ENCODE measurements around the gene HINT3. TPM values are rescaled to one million over a fixed set of nuclear protein-coding genes. Genes with fewer than 3 reads are reported as not detected.

HINT3 gene
- total and polyA plus RNA-seq, 2 of the 13 experiments (the other 11 are each of a cell fraction or from before 2014, with no cell fraction given) = 3.1 to 22.8 TPM

DNA sequence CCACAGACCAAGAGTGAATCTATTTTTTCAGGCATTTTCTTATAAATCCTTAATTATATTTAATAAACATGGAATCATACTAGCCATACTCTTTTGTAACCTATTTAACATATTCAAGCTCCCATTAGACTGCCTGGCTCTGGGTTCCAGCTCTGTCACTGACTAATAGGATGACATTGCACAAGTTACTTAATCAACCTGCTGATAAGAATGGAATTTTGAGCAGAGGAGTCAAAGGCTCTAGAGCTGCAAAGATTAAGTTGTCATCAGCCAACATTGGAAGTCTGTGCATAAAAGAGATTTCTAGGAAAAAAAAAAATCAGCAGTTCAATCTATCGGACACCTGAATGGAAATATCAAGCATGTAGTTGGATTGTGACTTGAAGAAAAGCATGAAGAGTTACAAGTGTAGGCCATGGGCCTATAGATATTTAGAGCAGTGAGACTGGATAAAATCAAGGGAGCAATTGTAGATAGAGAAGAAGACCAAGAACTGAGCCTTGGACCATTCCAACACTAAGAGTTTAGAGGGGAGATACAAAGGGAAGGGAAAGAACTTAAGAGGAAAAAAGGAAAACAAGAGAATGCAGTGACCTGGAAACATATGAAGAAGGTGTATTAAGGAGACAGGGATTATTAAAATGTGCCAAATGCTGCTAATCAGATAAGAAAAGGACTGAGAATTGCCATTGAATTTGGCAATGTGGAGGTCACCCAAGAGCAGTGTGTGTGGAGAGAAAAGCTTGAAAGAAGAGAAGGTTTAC lies 11.0 kb upstream of the HINT3 start:
- intact Hi-C loops (cut with micrococcal nuclease; ENCODE audit: unreplicated experiment) (no loop called here), in situ Hi-C loops (cut with HindIII; ENCODE audit: extremely low pct_ligation_motif_present, low pct_unique_long_range_greater_than_20kb) (no loop called here)
- no TSS peak for BruUV-seq (replicated peaks)
- TF ChIP-seq CEBPB (IDR thresholded peaks at IDR 0.05; ENCODE audit: borderline replicate concordance, low read depth, low read length) (peak; percentile 81), NCOA1 (CRISPR knock-in tag; IDR thresholded peaks at IDR 0.05) (no peak), HDAC2 (CRISPR knock-in tag; IDR thresholded peaks at IDR 0.05) (0 out of 2 replicates have a peak, but pooled peaks have one; percentile 36), HNRNPK (IDR thresholded peaks at IDR 0.05; ENCODE audit: low read depth, low read length, poor library complexity, severe bottlenecking) (no peak), ZNF644 (CRISPR knock-in tag; IDR thresholded peaks at IDR 0.05; ENCODE audit: low read depth) (0 out of 2 replicates have a peak, but pooled peaks have one; percentile 23), HNF4A (CRISPR knock-in tag; IDR thresholded peaks at IDR 0.05) (peak; percentile 59; the same call in 1 of the 2 replicates), GATAD2A (CRISPR knock-in tag; IDR thresholded peaks at IDR 0.05) (peak; percentile 73), NRL (CRISPR knock-in tag; IDR thresholded peaks at IDR 0.05; ENCODE audit: borderline replicate concordance) (no peak), ZBTB20 (CRISPR knock-in tag; IDR thresholded peaks at IDR 0.05; ENCODE audit: borderline replicate concordance, low read depth) (0 out of 2 replicates have a peak, but pooled peaks have one; percentile 29), CEBPG (CRISPR knock-in tag; IDR thresholded peaks at IDR 0.05) (peak; percentile 92), ZNF331 (CRISPR knock-in tag; IDR thresholded peaks at IDR 0.05) (peak; percentile 51; the same call in 1 of the 2 replicates), POGZ (CRISPR knock-in tag; IDR thresholded peaks at IDR 0.05) (peak; percentile 42; the same call in 1 of the 2 replicates), TCF7 (IDR thresholded peaks at IDR 0.05; ENCODE audit: low read depth) (peak; percentile 43), ZNF567 (CRISPR knock-in tag; IDR thresholded peaks at IDR 0.05; ENCODE audit: borderline replicate concordance) (no peak)
- TF ChIP-seq, protein P1, sequence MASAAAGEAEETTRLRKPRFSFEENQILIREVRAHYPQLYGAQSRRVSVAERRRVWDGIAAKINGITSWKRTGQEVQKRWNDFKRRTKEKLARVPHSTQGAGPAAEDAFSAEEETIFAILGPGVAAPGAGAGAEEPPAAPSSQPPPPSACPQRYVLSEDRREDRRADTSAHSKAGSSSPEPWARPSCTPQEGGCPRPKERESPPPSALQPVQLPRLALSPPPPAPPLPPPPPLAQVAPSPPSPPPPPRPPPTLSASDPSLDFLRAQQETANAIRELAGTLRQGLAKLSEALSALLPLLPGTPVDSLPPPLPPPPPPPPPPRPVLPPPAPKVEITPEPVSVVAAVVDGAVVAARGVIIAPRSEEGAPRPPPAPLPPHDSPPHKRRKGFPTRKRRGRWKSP (CRISPR knock-in tag; IDR thresholded peaks at IDR 0.05) = no peak
- TF ChIP-seq, protein P2, sequence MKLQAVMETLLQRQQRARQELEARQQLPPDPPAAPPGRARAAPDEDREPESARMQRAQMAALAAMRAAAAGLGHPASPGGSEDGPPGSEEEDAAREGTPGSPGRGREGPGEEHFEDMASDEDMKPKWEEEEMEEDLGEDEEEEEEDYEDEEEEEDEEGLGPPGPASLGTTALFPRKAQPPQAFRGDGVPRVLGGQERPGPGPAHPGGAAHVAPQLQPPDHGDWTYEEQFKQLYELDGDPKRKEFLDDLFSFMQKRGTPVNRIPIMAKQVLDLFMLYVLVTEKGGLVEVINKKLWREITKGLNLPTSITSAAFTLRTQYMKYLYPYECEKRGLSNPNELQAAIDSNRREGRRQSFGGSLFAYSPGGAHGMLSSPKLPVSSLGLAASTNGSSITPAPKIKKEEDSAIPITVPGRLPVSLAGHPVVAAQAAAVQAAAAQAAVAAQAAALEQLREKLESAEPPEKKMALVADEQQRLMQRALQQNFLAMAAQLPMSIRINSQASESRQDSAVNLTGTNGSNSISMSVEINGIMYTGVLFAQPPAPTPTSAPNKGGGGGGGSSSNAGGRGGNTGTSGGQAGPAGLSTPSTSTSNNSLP (IDR thresholded peaks at IDR 0.05; ENCODE audit: low read depth, low read length) = peak; percentile 86
- TF ChIP-seq, protein P3, sequence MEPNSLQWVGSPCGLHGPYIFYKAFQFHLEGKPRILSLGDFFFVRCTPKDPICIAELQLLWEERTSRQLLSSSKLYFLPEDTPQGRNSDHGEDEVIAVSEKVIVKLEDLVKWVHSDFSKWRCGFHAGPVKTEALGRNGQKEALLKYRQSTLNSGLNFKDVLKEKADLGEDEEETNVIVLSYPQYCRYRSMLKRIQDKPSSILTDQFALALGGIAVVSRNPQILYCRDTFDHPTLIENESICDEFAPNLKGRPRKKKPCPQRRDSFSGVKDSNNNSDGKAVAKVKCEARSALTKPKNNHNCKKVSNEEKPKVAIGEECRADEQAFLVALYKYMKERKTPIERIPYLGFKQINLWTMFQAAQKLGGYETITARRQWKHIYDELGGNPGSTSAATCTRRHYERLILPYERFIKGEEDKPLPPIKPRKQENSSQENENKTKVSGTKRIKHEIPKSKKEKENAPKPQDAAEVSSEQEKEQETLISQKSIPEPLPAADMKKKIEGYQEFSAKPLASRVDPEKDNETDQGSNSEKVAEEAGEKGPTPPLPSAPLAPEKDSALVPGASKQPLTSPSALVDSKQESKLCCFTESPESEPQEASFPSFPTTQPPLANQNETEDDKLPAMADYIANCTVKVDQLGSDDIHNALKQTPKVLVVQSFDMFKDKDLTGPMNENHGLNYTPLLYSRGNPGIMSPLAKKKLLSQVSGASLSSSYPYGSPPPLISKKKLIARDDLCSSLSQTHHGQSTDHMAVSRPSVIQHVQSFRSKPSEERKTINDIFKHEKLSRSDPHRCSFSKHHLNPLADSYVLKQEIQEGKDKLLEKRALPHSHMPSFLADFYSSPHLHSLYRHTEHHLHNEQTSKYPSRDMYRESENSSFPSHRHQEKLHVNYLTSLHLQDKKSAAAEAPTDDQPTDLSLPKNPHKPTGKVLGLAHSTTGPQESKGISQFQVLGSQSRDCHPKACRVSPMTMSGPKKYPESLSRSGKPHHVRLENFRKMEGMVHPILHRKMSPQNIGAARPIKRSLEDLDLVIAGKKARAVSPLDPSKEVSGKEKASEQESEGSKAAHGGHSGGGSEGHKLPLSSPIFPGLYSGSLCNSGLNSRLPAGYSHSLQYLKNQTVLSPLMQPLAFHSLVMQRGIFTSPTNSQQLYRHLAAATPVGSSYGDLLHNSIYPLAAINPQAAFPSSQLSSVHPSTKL (CRISPR knock-in tag; IDR thresholded peaks at IDR 0.05) = peak; percentile 77

More for the DNA sequence above, 11.0 kb upstream of the HINT3 start:
- peak overlapping the region; percentile 41 for H3K9ac ChIP-seq (ENCODE audit: insufficient read depth, low read depth, low read length)
- H3K36me3 ChIP-seq (replicated peaks in 1 of 2; ENCODE audit: control insufficient read depth in 1 of 2, insufficient read depth in 2 of 2, low read length in 2 of 2) = no peaks in the 10 kb centered on the region
- H2AFZ ChIP-seq (ENCODE audit: low read length) = peak overlapping the region; percentile 15
- FAIRE-seq = no peak
- H3K27me3 ChIP-seq (ENCODE audit: control insufficient read depth in 1 of 2, insufficient read depth in 2 of 2, low read length in 2 of 2) = no peaks in the 10 kb centered on the region
- H3K27ac ChIP-seq (ENCODE audit: extremely low read length, insufficient read depth, low read length) = peak overlapping the region; percentile 92
- peaks cover 87% of the 10 kb centered on the region for H3K4me1 ChIP-seq (ENCODE audit: insufficient read depth, low read length)
- H3K79me2 ChIP-seq (ENCODE audit: insufficient read depth, low read length) = no peaks in the 10 kb centered on the region
- ChIA-PET CTCF (ENCODE audit: low intra/inter-chr PET ratio, low total read pairs) (no interaction called here), POLR2A (interaction anchor here (1.1 to 5.4 kb wide), 6 partner anchors 11 to 156 kb away, joined by 3 to 48 read pairs (median 5); partner anchors contain the start of gene HINT3)
- H3K4me2 ChIP-seq (ENCODE audit: low read depth, low read length) = peak overlapping the region; percentile 71
- H3K9me3 ChIP-seq (ENCODE audit: low read length) = no peaks in the 10 kb centered on the region
- H4K20me1 ChIP-seq (ENCODE audit: insufficient read depth, low read length) = no peaks in the 10 kb centered on the region
- H3K4me3 ChIP-seq (replicated peaks in 1 of 3; ENCODE audit: insufficient read depth in 1 of 3, low read depth in 2 of 3, low read length in 3 of 3) = peak overlapping the region in 2 of 3 experiments; percentile 35 to 56; a peak in 3 of 6 replicates
- peak; percentile 90 for DNase-seq (ENCODE audit: low spot score)
- 16% methylated on average over 1 of the region's 1 CpG for WGBS (ENCODE audit: low lambda C conversion rate)
- ATAC-seq = peak; percentile 51
